WTC11 (cell line): ENCODE results near the gene MMP24. TPM values are rescaled to one million over a fixed set of nuclear protein-coding genes. Genes with fewer than 3 reads are reported as not detected.

ENCODE experiments used
- ATAC-seq: fragments of 200-7000 bp; cut with Tn5 transposase; 2 replicates; pipeline ENCODE4 v1.10.0; 2021; ENCODE audit warnings: mild to moderate bottlenecking, moderate library complexity
- CTCF ChIA-PET: fragments of 300-600 bp; sonication (Branson Sonifier 250); formaldehyde crosslinking; loops from one replicate; lab custom pipeline; 2021; ENCODE audit warnings: antibody characterized with exemption; lab: Charles Lee
- POLR2A ChIA-PET: fragments of 350-600 bp; sonication (Branson Sonifier 250); formaldehyde crosslinking; loops from one replicate; lab custom pipeline; 2021; ENCODE audit warnings: antibody characterized with exemption; lab: Charles Lee
- DNase-seq: peaks from one replicate; pipeline ENCODE4 v3.0.0; 2021; ENCODE audit warnings: low spot score
- H3K27ac Mint-ChIP-seq: 2 replicates; pipeline ENCODE4 v1.8.0; 2021; ENCODE audit warnings: mixed read lengths
- H3K27me3 Mint-ChIP-seq: 2 replicates; pipeline ENCODE4 v1.8.0; 2021; ENCODE audit warnings: low read depth, mild to moderate bottlenecking, moderate library complexity, mixed read lengths
- H3K36me3 Mint-ChIP-seq: 2 replicates; pipeline ENCODE4 v1.8.0; 2021; ENCODE audit warnings: mixed read lengths
- H3K4me1 Mint-ChIP-seq: 2 replicates; pipeline ENCODE4 v1.8.0; 2022; ENCODE audit warnings: mixed read lengths
- H3K4me3 Mint-ChIP-seq: 2 replicates; pipeline ENCODE4 v1.8.0; 2021; ENCODE audit warnings: mild to moderate bottlenecking, moderate library complexity, mixed read lengths
- H3K9me3 Mint-ChIP-seq: 2 replicates; pipeline ENCODE4 v1.8.0; 2021; ENCODE audit warnings: mixed read lengths
- CREM ChIP-seq: sonication (generic); formaldehyde crosslinking; IDR thresholded peaks from 2 replicates; pipeline ENCODE4 v1.8.1; 2022; ENCODE audit warnings: mild to moderate bottlenecking, missing genetic modification reagents, moderate library complexity
- E2F1 ChIP-seq: sonication (generic); formaldehyde crosslinking; IDR thresholded peaks from 2 replicates; pipeline ENCODE4 v1.8.0; 2022; ENCODE audit warnings: mild to moderate bottlenecking, missing genetic modification reagents
- ELF4 ChIP-seq: sonication (generic); formaldehyde crosslinking; IDR thresholded peaks from 2 replicates; pipeline ENCODE4 v1.8.1; 2022; ENCODE audit warnings: low read depth, mild to moderate bottlenecking, moderate library complexity, missing genetic modification reagents
- ESRRA ChIP-seq: sonication (generic); formaldehyde crosslinking; IDR thresholded peaks from 2 replicates; pipeline ENCODE4 v1.8.1; 2022; ENCODE audit warnings: mild to moderate bottlenecking, missing genetic modification reagents, borderline replicate concordance
- FOXP4 ChIP-seq: sonication (generic); formaldehyde crosslinking; IDR thresholded peaks from 2 replicates; pipeline ENCODE4 v1.8.0; 2022; ENCODE audit warnings: mild to moderate bottlenecking, missing genetic modification reagents
- JAZF1 ChIP-seq: fragments of 250-450 bp; sonication (Bioruptor Pico); IDR thresholded peaks from 2 replicates; pipeline ENCODE4 v1.9.0; 2021; ENCODE audit warnings: moderate library complexity, mild to moderate bottlenecking, inconsistent platforms
- NR1H2 ChIP-seq: sonication (generic); formaldehyde crosslinking; IDR thresholded peaks from 2 replicates; pipeline ENCODE4 v1.9.0; 2021; ENCODE audit warnings: mild to moderate bottlenecking, moderate library complexity, missing genetic modification reagents
- PRRX2 ChIP-seq: fragments of 250-450 bp; sonication (Bioruptor Pico); IDR thresholded peaks from 2 replicates; pipeline ENCODE4 v1.8.0; 2021; ENCODE audit warnings: mild to moderate bottlenecking
- RORB ChIP-seq: fragments of 250-450 bp; sonication (Bioruptor Pico); IDR thresholded peaks from 2 replicates; pipeline ENCODE4 v1.9.0; 2021; ENCODE audit warnings: mild to moderate bottlenecking
- STAT6 ChIP-seq: sonication (generic); formaldehyde crosslinking; conservative IDR thresholded peaks from 2 replicates; pipeline ENCODE4 v1.8.1; 2023; ENCODE audit warnings: mild to moderate bottlenecking, low read depth, missing genetic modification reagents, moderate library complexity
- TEAD4 ChIP-seq: sonication (generic); formaldehyde crosslinking; IDR thresholded peaks from 2 replicates; pipeline ENCODE4 v1.8.0; 2022; ENCODE audit warnings: mild to moderate bottlenecking, missing genetic modification reagents
- ZMAT4 ChIP-seq: fragments of 250-450 bp; sonication (Bioruptor Pico); IDR thresholded peaks from 2 replicates; pipeline ENCODE4 v1.9.0; 2021; ENCODE audit warnings: mild to moderate bottlenecking
- ZNF219 ChIP-seq: sonication (generic); formaldehyde crosslinking; IDR thresholded peaks from 2 replicates; pipeline ENCODE4 v1.8.0; 2023; ENCODE audit warnings: missing genetic modification reagents, mild to moderate bottlenecking, borderline replicate concordance
- ZNF263 ChIP-seq: sonication (generic); formaldehyde crosslinking; IDR thresholded peaks from 2 replicates; pipeline ENCODE4 v1.8.1; 2022; ENCODE audit warnings: low read depth, mild to moderate bottlenecking, moderate library complexity, missing genetic modification reagents
- ZNF416 ChIP-seq: fragments of 250-450 bp; sonication (Bioruptor Pico); IDR thresholded peaks from 2 replicates; pipeline ENCODE4 v1.9.0; 2021; ENCODE audit warnings: mild to moderate bottlenecking, inconsistent platforms
- total RNA-seq: library from RNA; stranded (reverse); gene quantifications from 3 replicates; pipeline ENCODE4 v1.2.3, GENCODE V29; 2021
- TF ChIP-seq, protein P1 (sequence below): sonication (generic); formaldehyde crosslinking; IDR thresholded peaks from 2 replicates; pipeline ENCODE4 v1.8.1; 2023; ENCODE audit warnings: mild to moderate bottlenecking, moderate library complexity, missing genetic modification reagents
- TF ChIP-seq, protein P2 (sequence below): fragments of 250-450 bp; sonication (Bioruptor Pico); IDR thresholded peaks from 2 replicates; pipeline ENCODE4 v1.9.0; 2021; ENCODE audit warnings: mild to moderate bottlenecking
- TF ChIP-seq, protein P3 (sequence below): sonication (generic); formaldehyde crosslinking; IDR thresholded peaks from 2 replicates; pipeline ENCODE4 v1.8.1; 2023; ENCODE audit warnings: mild to moderate bottlenecking, missing genetic modification reagents, moderate library complexity

The MMP24 gene
- total RNA-seq, 1 experiment from 2014 or later: 16.8 TPM

DNA sequence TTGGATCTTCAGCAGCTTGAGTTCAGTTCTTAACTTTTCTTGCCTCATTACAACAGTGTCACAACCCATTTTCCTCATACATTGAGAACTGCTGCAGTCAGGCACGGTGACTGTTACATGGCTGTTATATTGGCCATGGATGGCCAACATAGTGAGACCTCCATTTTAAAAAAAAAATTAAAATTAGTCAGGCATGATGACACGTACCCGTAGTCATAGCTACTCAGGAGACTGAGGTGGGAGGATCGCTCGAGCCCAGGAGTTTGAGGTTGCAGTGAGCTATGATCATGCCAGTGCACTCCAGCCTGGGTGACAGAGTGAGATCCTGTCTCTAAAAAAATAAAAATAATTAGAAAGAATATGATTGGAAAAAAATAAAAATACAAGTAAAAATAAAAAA, 9.9 kb upstream of the MMP24 start (continued):
- TF ChIP-seq ZMAT4 (CRISPR knock-in tag) (no peak), FOXP4 (CRISPR knock-in tag) (no peak)

DNA sequence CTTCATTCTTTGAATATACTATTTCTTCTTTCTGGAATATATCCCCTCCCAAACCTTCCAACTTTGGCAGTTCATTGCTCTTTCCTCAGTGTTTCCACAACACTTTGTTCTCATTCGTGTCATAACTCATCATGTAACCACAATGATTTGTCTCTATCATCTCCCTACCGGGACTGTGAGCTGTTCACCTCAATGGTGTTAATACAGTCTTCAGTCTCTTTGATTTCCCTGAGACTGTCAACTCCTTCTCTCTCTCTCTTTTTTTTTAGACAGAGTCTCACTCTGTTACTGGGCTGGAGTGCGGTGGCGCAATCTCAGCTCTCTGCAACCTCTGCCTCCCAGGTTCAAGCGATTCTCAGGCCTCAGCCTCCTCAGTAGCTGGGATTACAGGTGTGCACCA, 2.5 kb upstream of the MMP24 start:
- Mint-ChIP-seq H3K27me3 (peaks cover 28% of the 10 kb centered on the region), H3K27ac (no peak overlapping the region), H3K4me1 (peaks cover 19% of the 10 kb centered on the region)
- TF ChIP-seq NR1H2 (CRISPR knock-in tag): no peak
- no peak for TF ChIP-seq ZNF416 (CRISPR knock-in tag)
- TF ChIP-seq ESRRA (CRISPR knock-in tag): no peak
- TF ChIP-seq ELF4 (CRISPR knock-in tag): no peak
- TF ChIP-seq, protein P1, sequence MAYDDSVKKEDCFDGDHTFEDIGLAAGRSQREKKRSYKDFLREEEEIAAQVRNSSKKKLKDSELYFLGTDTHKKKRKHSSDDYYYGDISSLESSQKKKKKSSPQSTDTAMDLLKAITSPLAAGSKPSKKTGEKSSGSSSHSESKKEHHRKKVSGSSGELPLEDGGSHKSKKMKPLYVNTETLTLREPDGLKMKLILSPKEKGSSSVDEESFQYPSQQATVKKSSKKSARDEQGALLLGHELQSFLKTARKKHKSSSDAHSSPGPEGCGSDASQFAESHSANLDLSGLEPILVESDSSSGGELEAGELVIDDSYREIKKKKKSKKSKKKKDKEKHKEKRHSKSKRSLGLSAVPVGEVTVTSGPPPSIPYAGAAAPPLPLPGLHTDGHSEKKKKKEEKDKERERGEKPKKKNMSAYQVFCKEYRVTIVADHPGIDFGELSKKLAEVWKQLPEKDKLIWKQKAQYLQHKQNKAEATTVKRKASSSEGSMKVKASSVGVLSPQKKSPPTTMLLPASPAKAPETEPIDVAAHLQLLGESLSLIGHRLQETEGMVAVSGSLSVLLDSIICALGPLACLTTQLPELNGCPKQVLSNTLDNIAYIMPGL (CRISPR knock-in tag): no peak
- no peak for TF ChIP-seq STAT6 (CRISPR knock-in tag)
- TF ChIP-seq TEAD4: no peak
- TF ChIP-seq, protein P2, sequence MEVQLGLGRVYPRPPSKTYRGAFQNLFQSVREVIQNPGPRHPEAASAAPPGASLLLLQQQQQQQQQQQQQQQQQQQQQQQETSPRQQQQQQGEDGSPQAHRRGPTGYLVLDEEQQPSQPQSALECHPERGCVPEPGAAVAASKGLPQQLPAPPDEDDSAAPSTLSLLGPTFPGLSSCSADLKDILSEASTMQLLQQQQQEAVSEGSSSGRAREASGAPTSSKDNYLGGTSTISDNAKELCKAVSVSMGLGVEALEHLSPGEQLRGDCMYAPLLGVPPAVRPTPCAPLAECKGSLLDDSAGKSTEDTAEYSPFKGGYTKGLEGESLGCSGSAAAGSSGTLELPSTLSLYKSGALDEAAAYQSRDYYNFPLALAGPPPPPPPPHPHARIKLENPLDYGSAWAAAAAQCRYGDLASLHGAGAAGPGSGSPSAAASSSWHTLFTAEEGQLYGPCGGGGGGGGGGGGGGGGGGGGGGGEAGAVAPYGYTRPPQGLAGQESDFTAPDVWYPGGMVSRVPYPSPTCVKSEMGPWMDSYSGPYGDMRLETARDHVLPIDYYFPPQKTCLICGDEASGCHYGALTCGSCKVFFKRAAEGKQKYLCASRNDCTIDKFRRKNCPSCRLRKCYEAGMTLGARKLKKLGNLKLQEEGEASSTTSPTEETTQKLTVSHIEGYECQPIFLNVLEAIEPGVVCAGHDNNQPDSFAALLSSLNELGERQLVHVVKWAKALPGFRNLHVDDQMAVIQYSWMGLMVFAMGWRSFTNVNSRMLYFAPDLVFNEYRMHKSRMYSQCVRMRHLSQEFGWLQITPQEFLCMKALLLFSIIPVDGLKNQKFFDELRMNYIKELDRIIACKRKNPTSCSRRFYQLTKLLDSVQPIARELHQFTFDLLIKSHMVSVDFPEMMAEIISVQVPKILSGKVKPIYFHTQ: no peak
- no peak for TF ChIP-seq RORB (CRISPR knock-in tag)
- TF ChIP-seq PRRX2: no peak
- TF ChIP-seq, protein P3, sequence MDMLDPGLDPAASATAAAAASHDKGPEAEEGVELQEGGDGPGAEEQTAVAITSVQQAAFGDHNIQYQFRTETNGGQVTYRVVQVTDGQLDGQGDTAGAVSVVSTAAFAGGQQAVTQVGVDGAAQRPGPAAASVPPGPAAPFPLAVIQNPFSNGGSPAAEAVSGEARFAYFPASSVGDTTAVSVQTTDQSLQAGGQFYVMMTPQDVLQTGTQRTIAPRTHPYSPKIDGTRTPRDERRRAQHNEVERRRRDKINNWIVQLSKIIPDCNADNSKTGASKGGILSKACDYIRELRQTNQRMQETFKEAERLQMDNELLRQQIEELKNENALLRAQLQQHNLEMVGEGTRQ (CRISPR knock-in tag): no peak
- TF ChIP-seq E2F1 (CRISPR knock-in tag): no peak
- TF ChIP-seq ZNF263 (CRISPR knock-in tag): no peak
- TF ChIP-seq FOXP4 (CRISPR knock-in tag): no peak
- TF ChIP-seq JAZF1 (CRISPR knock-in tag): no peak
- no peak for TF ChIP-seq CREM
- no peak for TF ChIP-seq ZNF219
- TF ChIP-seq, all 79 proteins: peak for 0
- ATAC-seq: no peak
- Mint-ChIP-seq H3K36me3 (no peaks in the 10 kb centered on the region), H3K4me3 (no peak overlapping the region), H3K9me3 (peaks cover 5% of the 10 kb centered on the region)
- POLR2A ChIA-PET: interaction anchor here (0.5 kb wide), 1 partner anchor 39 kb away, joined by 3 read pairs; no protein-coding TSS in a partner anchor
- DNase-seq: no peak
- CTCF ChIA-PET: interaction anchor here (0.7 kb wide), 2 partner anchors 30 to 132 kb away, joined by 3 read pairs; no protein-coding TSS in a partner anchor
